Astrocyte of the cerebellum (primary cell): ENCODE measurements around the gene NELL2.

ENCODE experiments used
- DNase-seq: peaks from one replicate; pipeline ENCODE4 v3.0.0-alpha.2; 2011; ENCODE audit warnings: low read depth
- H3K4me3 ChIP-seq: 2 replicates; pipeline ENCODE4 v1.5.1; 2011; ENCODE audit warnings: mild to moderate bottlenecking, low read depth, low read length, moderate library complexity
- CTCF ChIP-seq: IDR thresholded peaks from 2 replicates; pipeline ENCODE4 v1.5.1; 2012; ENCODE audit warnings: low read length, low read depth, moderate library complexity, mild to moderate bottlenecking; ENCODE audit errors: missing control alignments
- in situ Hi-C: cut with HindIII; loops from 2 replicates; pipeline ENCODE4 v1.10.0; 2017; ENCODE audit warnings: low sequenced_read_pairs

NELL2 gene

GRCh38 chr12:44780221-44780790, 95.8 kb downstream of the NELL2 start:
- TF ChIP-seq CTCF: no peak
- H3K4me3 ChIP-seq: no peak overlapping the region
- DNase-seq: no peak
- in situ Hi-C loops: no loop called here

- DNase-seq: no peak
- in situ Hi-C loops: no loop called here
- no peak for TF ChIP-seq CTCF
- no peak overlapping the region for H3K4me3 ChIP-seq
Measured at GRCh38 chr12:44779766-44780165, 96.3 kb downstream of the NELL2 start.

GRCh38 chr12:44778863-44779262, 97.3 kb downstream of the NELL2 start:
- in situ Hi-C loops: no loop called here
- no peak overlapping the region for H3K4me3 ChIP-seq
- TF ChIP-seq CTCF: no peak
- no peak for DNase-seq

GRCh38 chr12:44777044-44777443, 99.1 kb downstream of the NELL2 start:
- in situ Hi-C loops: no loop called here
- no peak overlapping the region for H3K4me3 ChIP-seq
- no peak for DNase-seq
- TF ChIP-seq CTCF: no peak

GRCh38 chr12:44775901-44776300, 100.2 kb downstream of the NELL2 start:
- no peak for TF ChIP-seq CTCF
- H3K4me3 ChIP-seq: no peak overlapping the region
- no peak for DNase-seq
- in situ Hi-C loops: no loop called here

- DNase-seq: no peak
- in situ Hi-C loops: no loop called here
- no peak overlapping the region for H3K4me3 ChIP-seq
- peak; percentile 61 for TF ChIP-seq CTCF
Measured at GRCh38 chr12:44774815-44775411, 101.2 kb downstream of the NELL2 start.
